Endodermal cell (in vitro differentiated cells): ENCODE measurements around the gene CRCP. TPM values are rescaled to one million over a fixed set of nuclear protein-coding genes. Genes with fewer than 3 reads are reported as not detected.
"Not testable (repeated sequence)": the region's sequence is repeated elsewhere in the genome, so short reads cannot be mapped to it uniquely, and the experiment has no call there.

Experiments used
- DNase-seq: peaks from one replicate; pipeline ENCODE4 v3.0.0-alpha.2; 2017
- H3K27ac ChIP-seq: 2 replicates; pipeline ENCODE4 v1.5.1; 2013; ENCODE audit warnings: mild to moderate bottlenecking, low read depth, low read length, moderate library complexity
- H3K27me3 ChIP-seq: 2 replicates; pipeline ENCODE4 v1.6.1; 2013; ENCODE audit warnings: mild to moderate bottlenecking, low read length, moderate library complexity; ENCODE audit not compliant: insufficient read depth, control insufficient read depth, poor library complexity, severe bottlenecking
- H3K36me3 ChIP-seq: 2 replicates; pipeline ENCODE4 v1.7.0; 2013; ENCODE audit warnings: mild to moderate bottlenecking, low read length, moderate library complexity; ENCODE audit not compliant: control insufficient read depth, insufficient read depth
- H3K4me1 ChIP-seq: one replicate; pipeline ENCODE4 v1.7.0; 2013; ENCODE audit warnings: low read length; ENCODE audit not compliant: control insufficient read depth, insufficient read depth
- H3K4me3 ChIP-seq: 2 replicates; pipeline ENCODE4 v1.5.1; 2013; ENCODE audit warnings: mild to moderate bottlenecking, low read length, moderate library complexity
- H3K9ac ChIP-seq: 2 replicates; pipeline ENCODE4 v1.6.1; 2013; ENCODE audit warnings: mild to moderate bottlenecking, low read length, moderate library complexity; ENCODE audit not compliant: poor library complexity, severe bottlenecking; ENCODE audit errors: extremely low read depth
- H3K9me3 ChIP-seq: 2 replicates; pipeline ENCODE4 v1.6.1; 2013; ENCODE audit warnings: mild to moderate bottlenecking, low read length, moderate library complexity; ENCODE audit not compliant: control insufficient read depth
- H3K27ac Mint-ChIP-seq: 2 replicates; pipeline ENCODE4 v1.8.0; 2020; ENCODE audit warnings: mixed read lengths
- H3K27me3 Mint-ChIP-seq: 2 replicates; pipeline ENCODE4 v1.8.0; 2021; ENCODE audit warnings: mild to moderate bottlenecking, mixed read lengths; ENCODE audit not compliant: insufficient read depth
- H3K36me3 Mint-ChIP-seq: 2 replicates; pipeline ENCODE4 v1.8.0; 2020; ENCODE audit warnings: low read depth, mixed read lengths
- H3K4me1 Mint-ChIP-seq: 2 replicates; pipeline ENCODE4 v1.8.0; 2020; ENCODE audit warnings: mixed read lengths
- H3K4me3 Mint-ChIP-seq: 2 replicates; pipeline ENCODE4 v1.8.0; 2020; ENCODE audit warnings: mild to moderate bottlenecking, moderate library complexity, mixed read lengths
- H3K9me3 Mint-ChIP-seq: 2 replicates; pipeline ENCODE4 v1.8.0; 2020; ENCODE audit warnings: mild to moderate bottlenecking, mixed read lengths
- WGBS, 2 experiments: methylation state at CpG; one replicate each; pipeline versions ENCODE4 v1.1.5 to v1.1.7; 2013; ENCODE audit warnings: missing lambda C conversion rate in 2 of 2, mixed read lengths in 1 of 2; ENCODE audit not compliant: insufficient coverage in 1 of 2, insufficient read length in 1 of 2; 5-methylcytosine and 5-hydroxymethylcytosine counted together
- total RNA-seq, 2 donors: library from RNA; stranded (reverse); fragmentation: NEBNext Ultra II Directional in 1 of 2; extraction: Animal tissue kit (Norgen Biotek cat#: 25700) in 1 of 2; gene quantifications; 2 replicates in 1 of 2; 3 replicates in 1 of 2; pipeline ENCODE4 v1.2.1, GENCODE V29; 2021
- TF ChIP-seq, protein P1 (sequence below): fragments of 200-600 bp; sonication (generic); conservative IDR thresholded peaks from 2 replicates; pipeline ENCODE4 v1.5.0; 2021; ENCODE audit warnings: antibody characterized with exemption, mild to moderate bottlenecking

The CRCP gene
- total RNA-seq, 2 donors from 2014 or later: 25.9 to 27.8 TPM

DNA sequence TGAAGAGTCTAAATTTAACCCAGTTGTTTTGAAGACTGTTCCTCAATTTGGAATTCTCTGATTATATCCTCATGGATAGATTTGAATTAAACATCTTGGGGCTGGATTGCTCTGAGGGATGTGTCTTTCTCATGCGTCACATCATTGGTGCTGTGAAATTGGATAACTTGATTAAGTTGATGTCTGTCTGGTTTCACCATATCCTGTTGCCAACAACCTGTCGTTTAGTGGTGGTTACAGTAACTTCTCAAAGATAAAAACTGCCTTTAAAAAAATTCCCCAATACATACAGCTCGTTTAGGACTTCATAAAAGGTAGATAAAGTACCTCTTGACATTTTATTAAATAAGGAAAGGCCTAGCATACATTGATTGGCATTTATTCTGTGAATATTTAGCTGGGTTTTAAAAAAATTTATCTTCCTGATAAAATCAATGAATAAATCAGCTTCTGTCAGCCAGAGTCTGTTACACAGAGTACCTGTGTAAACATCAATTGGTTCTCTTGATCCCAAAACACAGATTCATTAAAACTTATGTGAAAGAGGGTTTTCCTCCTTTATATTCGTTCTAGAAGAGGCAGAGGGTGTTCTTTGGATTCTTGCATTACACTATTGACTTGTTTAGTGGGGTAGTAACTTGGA, 10.5 kb downstream of the CRCP start:
- Mint-ChIP-seq H3K4me1 (peaks cover 2% of the 10 kb centered on the region), H3K9me3 (no peaks in the 10 kb centered on the region), H3K27ac (no peak overlapping the region), H3K27me3 (no peaks in the 10 kb centered on the region), H3K4me3 (no peak overlapping the region), H3K36me3 (peaks cover 4% of the 10 kb centered on the region)
- Histone ChIP-seq H3K27ac (no peak overlapping the region), H3K9ac (no peak overlapping the region), H3K36me3 (peaks cover 13% of the 10 kb centered on the region), H3K4me3 (no peak overlapping the region), H3K9me3 (no peaks in the 10 kb centered on the region), H3K27me3 (no peaks in the 10 kb centered on the region), H3K4me1 (no peaks in the 10 kb centered on the region)
- TF ChIP-seq, protein P1, sequence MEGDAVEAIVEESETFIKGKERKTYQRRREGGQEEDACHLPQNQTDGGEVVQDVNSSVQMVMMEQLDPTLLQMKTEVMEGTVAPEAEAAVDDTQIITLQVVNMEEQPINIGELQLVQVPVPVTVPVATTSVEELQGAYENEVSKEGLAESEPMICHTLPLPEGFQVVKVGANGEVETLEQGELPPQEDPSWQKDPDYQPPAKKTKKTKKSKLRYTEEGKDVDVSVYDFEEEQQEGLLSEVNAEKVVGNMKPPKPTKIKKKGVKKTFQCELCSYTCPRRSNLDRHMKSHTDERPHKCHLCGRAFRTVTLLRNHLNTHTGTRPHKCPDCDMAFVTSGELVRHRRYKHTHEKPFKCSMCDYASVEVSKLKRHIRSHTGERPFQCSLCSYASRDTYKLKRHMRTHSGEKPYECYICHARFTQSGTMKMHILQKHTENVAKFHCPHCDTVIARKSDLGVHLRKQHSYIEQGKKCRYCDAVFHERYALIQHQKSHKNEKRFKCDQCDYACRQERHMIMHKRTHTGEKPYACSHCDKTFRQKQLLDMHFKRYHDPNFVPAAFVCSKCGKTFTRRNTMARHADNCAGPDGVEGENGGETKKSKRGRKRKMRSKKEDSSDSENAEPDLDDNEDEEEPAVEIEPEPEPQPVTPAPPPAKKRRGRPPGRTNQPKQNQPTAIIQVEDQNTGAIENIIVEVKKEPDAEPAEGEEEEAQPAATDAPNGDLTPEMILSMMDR: no peak
- DNase-seq: no peak
- 94% methylated on average over 4 of the region's 4 CpGs; no CpG with 5 or more reads in 1 of the 2 experiments for WGBS, 2 experiments

DNA sequence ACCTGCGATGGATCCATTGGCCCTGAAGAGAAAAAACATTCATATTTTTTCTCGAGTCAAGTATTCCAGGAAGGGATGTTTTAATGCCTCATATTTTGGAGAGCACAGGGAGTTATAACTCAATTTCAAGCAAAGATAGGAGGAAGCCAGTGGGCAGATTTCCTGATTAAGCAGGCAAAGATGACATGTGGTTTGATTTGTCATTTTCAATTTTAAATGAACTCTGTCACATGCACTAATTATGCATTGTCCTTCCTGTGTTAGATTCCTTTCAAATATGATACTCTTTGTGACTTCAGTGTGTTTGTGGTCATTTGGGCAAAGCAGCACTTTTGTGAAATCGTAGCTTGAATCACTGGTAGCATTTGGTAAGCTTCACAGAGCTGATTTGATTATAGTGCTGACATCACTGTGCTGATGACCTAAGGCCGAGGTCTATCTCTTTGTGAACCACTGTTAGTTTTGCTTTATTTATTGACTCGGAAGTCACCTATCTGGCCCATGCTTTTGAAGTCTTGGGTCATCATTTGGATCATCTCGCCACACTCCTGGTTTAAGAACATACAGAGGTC, 11.2 kb downstream of the CRCP start:
- H3K9me3 Mint-ChIP-seq, H3K4me3 Mint-ChIP-seq, H3K27ac ChIP-seq, H3K4me3 ChIP-seq, H3K27me3 Mint-ChIP-seq, H3K4me1 ChIP-seq, DNase-seq, H3K27ac Mint-ChIP-seq, H3K36me3 Mint-ChIP-seq, H3K9me3 ChIP-seq, H3K9ac ChIP-seq, H3K27me3 ChIP-seq, H3K4me1 Mint-ChIP-seq: not testable (repeated sequence)
- H3K36me3 ChIP-seq: peaks cover 19% of the 10 kb centered on the region
- WGBS, 2 experiments: 96 to 98% methylated on average over 5 to 6 of the region's 6 CpGs

DNA sequence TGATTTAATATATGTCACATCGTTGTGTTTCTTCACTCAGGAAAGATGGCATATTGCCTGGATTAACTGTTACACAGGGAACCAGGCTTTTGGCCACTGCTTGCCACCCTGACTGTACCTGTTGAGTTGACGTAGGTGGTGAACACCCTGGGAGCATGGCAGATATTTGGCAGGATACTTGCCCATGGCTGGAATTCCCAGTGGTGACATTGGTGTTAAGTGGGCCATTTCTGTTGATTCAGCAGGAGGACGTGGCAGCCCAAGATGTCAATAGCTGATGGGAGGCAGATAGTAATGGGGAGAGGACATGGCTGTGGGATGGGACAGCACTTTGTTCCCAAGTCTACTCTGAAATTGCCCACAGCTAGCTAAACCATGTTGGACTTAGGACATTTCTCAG, 12.5 kb downstream of the CRCP start:
- H3K36me3 Mint-ChIP-seq: peaks cover 19% of the 10 kb centered on the region
- H3K4me1 Mint-ChIP-seq, H3K27me3 ChIP-seq, H3K9me3 Mint-ChIP-seq, H3K27me3 Mint-ChIP-seq, H3K4me1 ChIP-seq, H3K9ac ChIP-seq, DNase-seq, H3K27ac Mint-ChIP-seq, H3K9me3 ChIP-seq, H3K4me3 Mint-ChIP-seq, H3K27ac ChIP-seq, H3K4me3 ChIP-seq: not testable (repeated sequence)
- H3K36me3 ChIP-seq: peaks cover 24% of the 10 kb centered on the region
- 86 to 92% methylated on average over 2 to 3 of the region's 3 CpGs for WGBS, 2 experiments

- H3K36me3 Mint-ChIP-seq: peaks cover 65% of the 10 kb centered on the region
- Histone ChIP-seq H3K4me1 (no peaks in the 10 kb centered on the region), H3K27me3 (no peaks in the 10 kb centered on the region), H3K4me3 (no peak overlapping the region), H3K27ac (no peak overlapping the region), H3K9ac (no peak overlapping the region), H3K9me3 (no peaks in the 10 kb centered on the region), H3K36me3 (peaks cover 69% of the 10 kb centered on the region)
- TF ChIP-seq, protein P1: no peak
- no peak overlapping the region for H3K27ac Mint-ChIP-seq
- no peak for DNase-seq
- H3K4me3 Mint-ChIP-seq: no peak overlapping the region
- peaks cover 9% of the 10 kb centered on the region for H3K4me1 Mint-ChIP-seq
- WGBS, 2 experiments: 86 to 90% methylated on average over 7 to 8 of the region's 8 CpGs
- H3K27me3 Mint-ChIP-seq: no peaks in the 10 kb centered on the region
- H3K9me3 Mint-ChIP-seq: no peaks in the 10 kb centered on the region
Observed at GRCh38 chr7:66138994-66139752, 24.5 kb downstream of the CRCP start.
